Fibroblast of the aortic adventitia (primary cell): ENCODE measurements around the gene EPHA2. TPM values are rescaled to one million over a fixed set of nuclear protein-coding genes. Genes with fewer than 3 reads are reported as not detected.
"Not testable (repeated sequence)": the region's sequence is repeated elsewhere in the genome, so short reads cannot be mapped to it uniquely, and the experiment has no call there.

ENCODE experiments used
- DNase-seq: peaks from one replicate; pipeline ENCODE4 v3.0.0-alpha.2; 2010; ENCODE audit warnings: low read depth
- H3K4me3 ChIP-seq: 2 replicates; pipeline ENCODE4 v1.5.1; 2011; ENCODE audit warnings: low read depth, mild to moderate bottlenecking, control low read depth, low read length, moderate library complexity
- CTCF ChIP-seq: IDR thresholded peaks from 2 replicates; pipeline ENCODE4 v1.5.1; 2011; ENCODE audit warnings: mild to moderate bottlenecking, low read length, control low read depth, inconsistent platforms; ENCODE audit not compliant: insufficient read depth
- total RNA-seq: library from RNA; depleted of rRNA; stranded (reverse); fragments of >200 nt; gene quantifications from 2 replicates; pipeline ENCODE4 v1.2.3, GENCODE V29; 2012; ENCODE audit warnings: low replicate concordance

EPHA2 gene
- total RNA-seq, 1 donor = 7.9 TPM

- no peak overlapping the region for H3K4me3 ChIP-seq
- DNase-seq = no peak
- TF ChIP-seq CTCF = no peak
These were observed 10.2 kb upstream of the EPHA2 start for GRCh38 chr1:16166117-16166516.

GRCh38 chr1:16165548-16165947, 9.7 kb upstream of the EPHA2 start:
- H3K4me3 ChIP-seq = no peak overlapping the region
- no peak for DNase-seq
- no peak for TF ChIP-seq CTCF

GRCh38 chr1:16165073-16165364, 9.2 kb upstream of the EPHA2 start:
- no peak for TF ChIP-seq CTCF
- no peak for DNase-seq
- no peak overlapping the region for H3K4me3 ChIP-seq

- TF ChIP-seq CTCF = no peak
- peak; percentile 93 for DNase-seq
- H3K4me3 ChIP-seq = no peak overlapping the region
These were observed 8.6 kb upstream of the EPHA2 start for GRCh38 chr1:16164213-16165072.

- DNase-seq, H3K4me3 ChIP-seq: not testable (repeated sequence)
These were observed 7.8 kb upstream of the EPHA2 start for GRCh38 chr1:16163608-16164212.

- no peak for TF ChIP-seq CTCF
- H3K4me3 ChIP-seq = no peak overlapping the region
- no peak for DNase-seq
These were observed 6.4 kb upstream of the EPHA2 start for GRCh38 chr1:16162163-16162822.

- DNase-seq = no peak
- no peak overlapping the region for H3K4me3 ChIP-seq
- TF ChIP-seq CTCF = no peak
These were observed 5.8 kb upstream of the EPHA2 start for GRCh38 chr1:16161717-16162116.
